SK-N-SH treated with all-trans-retinoic acid at 6 μM for 48 hours (cell line): ENCODE data around the gene CEP170.
"Not testable (repeated sequence)": the region's sequence is repeated elsewhere in the genome, so short reads cannot be mapped to it uniquely, and the experiment has no call there.

Experiments used
- CSDC2 ChIP-seq: fragments of 250-450 bp; sonication (Bioruptor Pico); IDR thresholded peaks from 2 replicates; pipeline ENCODE4 v1.5.0; 2020; ENCODE audit warnings: mild to moderate bottlenecking, moderate library complexity
- RARB ChIP-seq: fragments of 250-450 bp; sonication (Bioruptor Pico); IDR thresholded peaks from 2 replicates; pipeline ENCODE4 v1.8.0; 2021; ENCODE audit warnings: mild to moderate bottlenecking, moderate library complexity
- TCF4 ChIP-seq: fragments of 250-450 bp; sonication (Bioruptor Pico); IDR thresholded peaks from 2 replicates; pipeline ENCODE4 v1.8.0; 2021; ENCODE audit warnings: mild to moderate bottlenecking, moderate library complexity, borderline replicate concordance
- TOX ChIP-seq: fragments of 250-450 bp; sonication (Bioruptor Pico); IDR thresholded peaks from 2 replicates; pipeline ENCODE4 v1.8.0; 2021; ENCODE audit warnings: mild to moderate bottlenecking, moderate library complexity, borderline replicate concordance
- ZC3H10 ChIP-seq: fragments of 250-450 bp; sonication (Bioruptor Pico); IDR thresholded peaks from 2 replicates; pipeline ENCODE4 v1.5.1; 2021; ENCODE audit warnings: mild to moderate bottlenecking, moderate library complexity
- ZFP30 ChIP-seq: fragments of 450-650 bp; formaldehyde crosslinking; IDR thresholded peaks from 2 replicates; pipeline ENCODE4 v1.5.0; 2022; ENCODE audit warnings: mild to moderate bottlenecking, moderate library complexity
- ZNF565 ChIP-seq: fragments of 450-650 bp; formaldehyde crosslinking; conservative IDR thresholded peaks from 2 replicates; pipeline ENCODE4 v1.5.0; 2020; ENCODE audit warnings: low read depth, mild to moderate bottlenecking, moderate library complexity
- ZNF70 ChIP-seq: fragments of 450-650 bp; formaldehyde crosslinking; IDR thresholded peaks from 2 replicates; pipeline ENCODE4 v1.5.0; 2020; ENCODE audit warnings: mild to moderate bottlenecking, moderate library complexity
- TF ChIP-seq, protein P1 (sequence below): fragments of 250-450 bp; sonication (Bioruptor Pico); IDR thresholded peaks from 2 replicates; pipeline ENCODE4 v1.8.0; 2020; ENCODE audit warnings: mild to moderate bottlenecking, moderate library complexity, borderline replicate concordance
- TF ChIP-seq, protein P2 (sequence below): fragments of 250-450 bp; sonication (Bioruptor Pico); IDR thresholded peaks from 2 replicates; pipeline ENCODE4 v1.5.1; 2021; ENCODE audit warnings: mild to moderate bottlenecking, moderate library complexity

DNA sequence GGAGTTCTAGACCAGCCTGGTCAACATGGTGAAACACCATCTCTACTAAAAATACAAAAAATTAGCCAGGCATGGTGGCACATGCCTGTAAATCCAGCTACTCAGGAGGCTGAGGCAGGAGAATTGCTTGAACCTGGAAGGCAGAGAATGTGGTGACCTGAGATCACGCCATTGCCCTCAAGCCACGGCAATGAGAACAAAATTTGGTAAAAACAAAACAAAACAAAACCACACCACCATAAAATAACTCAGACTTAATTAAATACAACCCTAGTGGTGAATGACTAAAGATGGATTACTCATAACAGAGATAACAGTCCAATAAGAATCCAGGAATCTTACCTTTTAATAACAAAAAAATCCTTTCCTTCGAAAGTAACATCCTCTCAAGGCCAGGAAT, 167.7 kb downstream of the CEP170 start:
- TF ChIP-seq ZC3H10; CSDC2 (CRISPR knock-in tag); ZNF70; TCF4 (CRISPR knock-in tag); ZFP30 (CRISPR knock-in tag); ZNF565 (CRISPR knock-in tag); RARB (CRISPR knock-in tag); TOX: not testable (repeated sequence)
- TF ChIP-seq, protein P1, sequence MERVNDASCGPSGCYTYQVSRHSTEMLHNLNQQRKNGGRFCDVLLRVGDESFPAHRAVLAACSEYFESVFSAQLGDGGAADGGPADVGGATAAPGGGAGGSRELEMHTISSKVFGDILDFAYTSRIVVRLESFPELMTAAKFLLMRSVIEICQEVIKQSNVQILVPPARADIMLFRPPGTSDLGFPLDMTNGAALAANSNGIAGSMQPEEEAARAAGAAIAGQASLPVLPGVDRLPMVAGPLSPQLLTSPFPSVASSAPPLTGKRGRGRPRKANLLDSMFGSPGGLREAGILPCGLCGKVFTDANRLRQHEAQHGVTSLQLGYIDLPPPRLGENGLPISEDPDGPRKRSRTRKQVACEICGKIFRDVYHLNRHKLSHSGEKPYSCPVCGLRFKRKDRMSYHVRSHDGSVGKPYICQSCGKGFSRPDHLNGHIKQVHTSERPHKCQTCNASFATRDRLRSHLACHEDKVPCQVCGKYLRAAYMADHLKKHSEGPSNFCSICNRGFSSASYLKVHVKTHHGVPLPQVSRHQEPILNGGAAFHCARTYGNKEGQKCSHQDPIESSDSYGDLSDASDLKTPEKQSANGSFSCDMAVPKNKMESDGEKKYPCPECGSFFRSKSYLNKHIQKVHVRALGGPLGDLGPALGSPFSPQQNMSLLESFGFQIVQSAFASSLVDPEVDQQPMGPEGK (CRISPR knock-in tag): not testable (repeated sequence)
- TF ChIP-seq, protein P2, sequence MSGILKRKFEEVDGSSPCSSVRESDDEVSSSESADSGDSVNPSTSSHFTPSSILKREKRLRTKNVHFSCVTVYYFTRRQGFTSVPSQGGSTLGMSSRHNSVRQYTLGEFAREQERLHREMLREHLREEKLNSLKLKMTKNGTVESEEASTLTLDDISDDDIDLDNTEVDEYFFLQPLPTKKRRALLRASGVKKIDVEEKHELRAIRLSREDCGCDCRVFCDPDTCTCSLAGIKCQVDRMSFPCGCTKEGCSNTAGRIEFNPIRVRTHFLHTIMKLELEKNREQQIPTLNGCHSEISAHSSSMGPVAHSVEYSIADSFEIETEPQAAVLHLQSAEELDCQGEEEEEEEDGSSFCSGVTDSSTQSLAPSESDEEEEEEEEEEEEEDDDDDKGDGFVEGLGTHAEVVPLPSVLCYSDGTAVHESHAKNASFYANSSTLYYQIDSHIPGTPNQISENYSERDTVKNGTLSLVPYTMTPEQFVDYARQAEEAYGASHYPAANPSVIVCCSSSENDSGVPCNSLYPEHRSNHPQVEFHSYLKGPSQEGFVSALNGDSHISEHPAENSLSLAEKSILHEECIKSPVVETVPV (CRISPR knock-in tag): not testable (repeated sequence)
